SU-DHL-6 (cell line): Measurements from ENCODE around the gene SEC14L1.

Source experiments
- H2AFZ ChIP-seq: fragments of 200-600 bp; sonication (generic); 2 replicates; pipeline ENCODE4 v1.6.1; 2014; ENCODE audit warnings: low read depth, mild to moderate bottlenecking, moderate library complexity, mixed read lengths, antibody characterized with exemption, low read length; ENCODE audit not compliant: severe bottlenecking
- H3F3A ChIP-seq: fragments of 200-600 bp; shearing (Covaris generic); 2 replicates; pipeline ENCODE4 v1.6.0; 2016; ENCODE audit warnings: antibody characterized with exemption, mild to moderate bottlenecking; ENCODE audit not compliant: insufficient read depth
- H3K27ac ChIP-seq: fragments of 200-600 bp; sonication (generic); 2 replicates; pipeline ENCODE4 v1.5.1; 2016; ENCODE audit warnings: low read depth, mild to moderate bottlenecking, low read length, moderate library complexity, mixed read lengths
- H3K27me3 ChIP-seq: fragments of 200-600 bp; sonication (generic), shearing (Covaris generic); 2 replicates; pipeline ENCODE4 v1.6.0; 2014; ENCODE audit warnings: mild to moderate bottlenecking, low read length
- H3K36me3 ChIP-seq: fragments of 200-600 bp; sonication (generic); 2 replicates; pipeline ENCODE4 v1.6.1; 2014; ENCODE audit warnings: mild to moderate bottlenecking, low read length, mixed read lengths
- H3K4me2 ChIP-seq: fragments of 300-600, 200-600 bp; shearing (Covaris generic), sonication (generic); 2 replicates; pipeline ENCODE4 v1.6.0; 2014; ENCODE audit warnings: low read length, low read depth, mild to moderate bottlenecking; ENCODE audit not compliant: poor library complexity, severe bottlenecking
- H3K4me3 ChIP-seq: fragments of 200-600 bp; sonication (generic); 2 replicates; pipeline ENCODE4 v1.5.1; 2014; ENCODE audit warnings: antibody characterized with exemption, low read length, mild to moderate bottlenecking, mixed read lengths; ENCODE audit not compliant: insufficient read depth, poor library complexity, severe bottlenecking
- H3K79me2 ChIP-seq: fragments of 200-600 bp; sonication (generic); 2 replicates; pipeline ENCODE4 v1.6.1; 2014; ENCODE audit warnings: mild to moderate bottlenecking, low read length, moderate library complexity; ENCODE audit not compliant: insufficient read depth
- H3K9ac ChIP-seq: fragments of 200-600 bp; sonication (generic); 2 replicates; pipeline ENCODE4 v1.7.0; 2014; ENCODE audit warnings: mild to moderate bottlenecking, low read length
- H3K9me2 ChIP-seq: fragments of 200-600 bp; sonication (generic); replicated peaks from 2 replicates; pipeline ENCODE4 v1.6.1; 2014; ENCODE audit warnings: low read length; ENCODE audit not compliant: insufficient read depth
- H3K9me3 ChIP-seq: fragments of 200-600 bp; sonication (generic); 2 replicates; pipeline ENCODE4 v1.6.1; 2014; ENCODE audit warnings: low read length, mixed read lengths; ENCODE audit not compliant: insufficient read depth
- H4K20me1 ChIP-seq: fragments of 200-600 bp; sonication (generic); 2 replicates; pipeline ENCODE4 v1.6.1; 2014; ENCODE audit warnings: low read depth, mild to moderate bottlenecking, antibody characterized with exemption, low read length, moderate library complexity, mixed read lengths
- EZH2phosphoT487 ChIP-seq: fragments of 200-600 bp; sonication (generic), shearing (Covaris generic); conservative IDR thresholded peaks from 2 replicates; pipeline ENCODE4 v1.6.1; 2018; ENCODE audit warnings: mild to moderate bottlenecking, antibody characterized with exemption, low read length, moderate library complexity, mixed read lengths
- TF ChIP-seq, protein P1 (sequence below): fragments of 200-600 bp; sonication (generic); IDR thresholded peaks from one replicate; pipeline ENCODE4 v1.5.1; 2017; ENCODE audit warnings: antibody characterized with exemption, mild to moderate bottlenecking, low read length, moderate library complexity; ENCODE audit not compliant: insufficient read depth, poor library complexity, severe bottlenecking

The SEC14L1 gene

DNA sequence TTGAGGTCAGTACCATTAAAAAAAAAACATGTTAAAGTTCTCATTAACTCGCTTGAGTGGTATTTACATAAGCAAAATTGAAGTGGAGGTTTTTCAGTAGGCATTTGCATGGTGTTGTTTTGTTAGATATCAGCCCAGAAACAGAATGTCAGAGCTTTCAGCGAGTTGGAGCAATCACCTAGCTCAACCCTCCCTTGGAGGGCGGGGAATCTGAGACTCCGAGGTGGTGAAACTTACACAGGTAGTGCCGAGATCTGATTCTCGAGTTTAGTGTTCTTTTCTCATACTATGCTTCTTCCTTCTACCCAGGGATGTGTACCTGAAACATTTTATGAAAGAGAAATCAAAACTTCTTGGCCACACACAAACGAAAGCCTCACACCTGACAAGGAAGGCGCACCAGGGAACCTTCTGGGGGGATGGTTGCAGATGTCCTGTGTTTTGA, 6.6 kb downstream of the SEC14L1 start:
- Histone ChIP-seq H3K36me3 (peaks cover 4% of the 10 kb centered on the region), H3K4me3 (no peak overlapping the region), H3K9me2 (no peaks in the 10 kb centered on the region), H3K27ac (no peak overlapping the region), H3K27me3 (no peaks in the 10 kb centered on the region), H3F3A (peaks cover 14% of the 10 kb centered on the region; the same call in 1 of the 2 replicates), H4K20me1 (no peaks in the 10 kb centered on the region), H3K4me2 (no peak overlapping the region), H2AFZ (no peak overlapping the region), H3K79me2 (no peaks in the 10 kb centered on the region), H3K9me3 (no peaks in the 10 kb centered on the region), H3K9ac (no peak overlapping the region)
- no peak for TF ChIP-seq EZH2phosphoT487
- TF ChIP-seq, protein P1, sequence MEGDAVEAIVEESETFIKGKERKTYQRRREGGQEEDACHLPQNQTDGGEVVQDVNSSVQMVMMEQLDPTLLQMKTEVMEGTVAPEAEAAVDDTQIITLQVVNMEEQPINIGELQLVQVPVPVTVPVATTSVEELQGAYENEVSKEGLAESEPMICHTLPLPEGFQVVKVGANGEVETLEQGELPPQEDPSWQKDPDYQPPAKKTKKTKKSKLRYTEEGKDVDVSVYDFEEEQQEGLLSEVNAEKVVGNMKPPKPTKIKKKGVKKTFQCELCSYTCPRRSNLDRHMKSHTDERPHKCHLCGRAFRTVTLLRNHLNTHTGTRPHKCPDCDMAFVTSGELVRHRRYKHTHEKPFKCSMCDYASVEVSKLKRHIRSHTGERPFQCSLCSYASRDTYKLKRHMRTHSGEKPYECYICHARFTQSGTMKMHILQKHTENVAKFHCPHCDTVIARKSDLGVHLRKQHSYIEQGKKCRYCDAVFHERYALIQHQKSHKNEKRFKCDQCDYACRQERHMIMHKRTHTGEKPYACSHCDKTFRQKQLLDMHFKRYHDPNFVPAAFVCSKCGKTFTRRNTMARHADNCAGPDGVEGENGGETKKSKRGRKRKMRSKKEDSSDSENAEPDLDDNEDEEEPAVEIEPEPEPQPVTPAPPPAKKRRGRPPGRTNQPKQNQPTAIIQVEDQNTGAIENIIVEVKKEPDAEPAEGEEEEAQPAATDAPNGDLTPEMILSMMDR = no peak

DNA sequence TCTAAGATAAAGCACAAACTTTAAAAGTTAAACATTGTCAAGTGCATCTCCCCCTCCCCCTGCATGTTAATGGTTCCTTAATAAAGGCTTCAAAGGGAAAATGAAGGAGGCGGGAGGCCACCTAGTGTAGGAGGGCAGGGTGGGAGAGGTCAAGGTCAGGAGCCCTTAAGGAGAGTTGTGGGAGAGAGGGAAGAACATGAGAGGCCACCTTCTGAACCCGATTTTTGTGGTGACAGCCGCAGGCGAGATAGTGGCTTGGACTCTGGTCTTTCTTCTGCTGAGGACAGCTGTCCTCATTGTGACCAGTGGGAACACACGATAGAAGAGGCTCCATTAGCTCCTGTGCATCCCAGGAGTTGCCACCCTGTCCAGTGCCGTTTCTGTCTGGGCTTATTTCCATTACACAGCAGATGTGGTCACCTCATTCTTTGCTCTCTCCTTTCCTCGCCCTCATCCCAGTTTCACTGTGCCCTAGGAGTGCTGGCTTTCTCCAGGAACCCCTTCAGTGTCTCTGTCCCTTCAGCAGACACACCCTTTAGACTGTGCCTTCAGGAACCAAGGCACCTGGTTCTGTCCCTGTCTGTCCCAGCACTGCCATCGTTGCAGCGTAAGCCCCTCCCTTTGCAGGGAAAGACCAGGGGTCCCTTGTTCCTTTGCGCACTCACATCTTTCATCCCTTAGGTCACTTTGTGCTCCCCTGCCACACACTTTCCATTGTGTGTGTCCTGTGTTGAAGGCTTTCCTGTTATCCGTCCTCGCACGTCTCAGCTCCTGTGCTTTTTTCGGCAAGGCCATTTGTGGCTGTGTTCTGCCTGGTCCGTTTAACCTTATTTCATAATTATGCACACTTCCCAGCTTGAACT, 7.5 kb downstream of the SEC14L1 start:
- no peak overlapping the region for H3K27ac ChIP-seq
- H3K9me2 ChIP-seq = no peaks in the 10 kb centered on the region
- peaks cover 4% of the 10 kb centered on the region for H3K36me3 ChIP-seq
- no peaks in the 10 kb centered on the region; the same call in 1 of the 2 replicates for H3K79me2 ChIP-seq
- no peaks in the 10 kb centered on the region for H3K27me3 ChIP-seq
- H3K9me3 ChIP-seq = no peaks in the 10 kb centered on the region
- H3K4me3 ChIP-seq = no peak overlapping the region
- no peak overlapping the region for H2AFZ ChIP-seq
- H3K9ac ChIP-seq = no peak overlapping the region
- TF ChIP-seq, protein P1 = no peak
- no peak for TF ChIP-seq EZH2phosphoT487
- no peak overlapping the region for H3K4me2 ChIP-seq
- peaks cover 11% of the 10 kb centered on the region; the same call in 1 of the 2 replicates for H3F3A ChIP-seq
- no peaks in the 10 kb centered on the region for H4K20me1 ChIP-seq

DNA sequence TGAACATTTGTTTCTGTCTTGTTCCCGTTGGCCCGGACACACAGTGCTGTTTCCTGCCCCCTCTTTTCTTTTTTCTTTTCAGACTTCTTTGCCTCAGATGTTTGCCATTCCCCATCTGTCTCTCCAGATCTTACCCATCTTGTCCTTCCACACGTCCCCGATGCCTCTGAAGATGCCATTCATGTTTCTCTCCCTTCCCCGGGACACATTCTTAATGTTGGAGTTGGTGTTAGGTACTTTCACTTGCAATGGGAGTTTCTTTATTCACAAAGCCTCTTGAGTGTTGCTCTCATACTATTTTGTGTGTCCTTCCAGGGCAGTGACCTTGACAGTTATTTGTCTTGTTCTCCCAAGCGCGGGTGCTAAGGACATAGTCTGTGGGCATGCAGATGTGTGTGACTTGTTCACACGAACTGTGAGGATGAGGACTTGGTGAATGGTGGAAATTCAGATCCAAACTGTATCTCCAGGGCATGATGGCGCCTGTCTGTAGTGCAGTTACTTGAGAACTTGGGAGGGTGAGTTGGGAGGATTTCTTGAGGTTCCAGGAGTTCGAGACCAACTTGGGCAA, 8.3 kb downstream of the SEC14L1 start:
- no peak overlapping the region for H3K27ac ChIP-seq
- no peak overlapping the region for H3K9ac ChIP-seq
- H3K27me3 ChIP-seq = no peaks in the 10 kb centered on the region
- H3K9me2 ChIP-seq = no peaks in the 10 kb centered on the region
- H2AFZ ChIP-seq = no peak overlapping the region
- TF ChIP-seq, protein P1 = no peak
- no peak for TF ChIP-seq EZH2phosphoT487
- no peak overlapping the region for H3K4me2 ChIP-seq
- no peaks in the 10 kb centered on the region; the same call in 1 of the 2 replicates for H3K79me2 ChIP-seq
- no peaks in the 10 kb centered on the region; the same call in 1 of the 2 replicates for H3K36me3 ChIP-seq
- no peaks in the 10 kb centered on the region; the same call in 1 of the 2 replicates for H4K20me1 ChIP-seq
- H3F3A ChIP-seq = peaks cover 4% of the 10 kb centered on the region; the same call in 1 of the 2 replicates
- H3K4me3 ChIP-seq = no peak overlapping the region
- H3K9me3 ChIP-seq = no peaks in the 10 kb centered on the region
